Measurements from ENCODE around the gene SOX10.

- TF ChIP-seq CTCF (IDR thresholded peaks at IDR 0.05; ENCODE audit: borderline replicate concordance, extremely low read depth, low read length, poor library complexity, severe bottlenecking) (no peak), EZH2 (IDR thresholded peaks at IDR 0.05; ENCODE audit: borderline replicate concordance, low read depth, low read length, severe bottlenecking) (no peak)
Measured at GRCh38 chr22:37925767-37926166, 58.6 kb downstream of the SOX10 start.
